ENCODE data around the gene C2CD2.

- TF ChIP-seq CTCF (conservative IDR thresholded peaks at IDR 0.05; ENCODE audit: low read depth, low read length) (0 out of 2 replicates have a peak, but pooled peaks have one; percentile 8), EZH2 (IDR thresholded peaks at IDR 0.05; ENCODE audit: low read length, unreplicated experiment) (no peak), EZH2phosphoT487 (IDR thresholded peaks at IDR 0.05; ENCODE audit: borderline replicate concordance, low read length) (no peak)
These were observed at the start of gene C2CD2 for GRCh38 chr21:41953831-41954653.

Measured in PC-3 (cell line).